Glutamatergic neuron (in vitro differentiated cells): ENCODE data around the gene MTFP1. TPM values are rescaled to one million over a fixed set of nuclear protein-coding genes. Genes with fewer than 3 reads are reported as not detected.
"Not testable (repeated sequence)": the region's sequence is repeated elsewhere in the genome, so short reads cannot be mapped to it uniquely, and the experiment has no call there.

Experiments
- DNase-seq: peaks from one replicate; pipeline ENCODE4 v3.0.0; 2022
- H3K27ac Mint-ChIP-seq: one replicate; pipeline ENCODE4 v1.8.0; 2020; ENCODE audit warnings: mild to moderate bottlenecking, mixed read lengths, inconsistent platforms; ENCODE audit not compliant: unreplicated experiment
- H3K27me3 Mint-ChIP-seq: one replicate; pipeline ENCODE4 v1.8.0; 2020; ENCODE audit warnings: mild to moderate bottlenecking, moderate library complexity, mixed read lengths, inconsistent platforms; ENCODE audit not compliant: unreplicated experiment
- H3K36me3 Mint-ChIP-seq: one replicate; pipeline ENCODE4 v1.8.0; 2020; ENCODE audit warnings: mild to moderate bottlenecking, mixed read lengths, inconsistent platforms; ENCODE audit not compliant: unreplicated experiment
- H3K4me1 Mint-ChIP-seq: one replicate; pipeline ENCODE4 v1.8.0; 2020; ENCODE audit warnings: mild to moderate bottlenecking, low read depth, mixed read lengths, inconsistent platforms; ENCODE audit not compliant: unreplicated experiment
- H3K4me3 Mint-ChIP-seq: one replicate; pipeline ENCODE4 v1.8.0; 2020; ENCODE audit warnings: mild to moderate bottlenecking, mixed read lengths, inconsistent platforms; ENCODE audit not compliant: unreplicated experiment
- H3K9me3 Mint-ChIP-seq: one replicate; pipeline ENCODE4 v1.8.0; 2020; ENCODE audit warnings: mild to moderate bottlenecking, moderate library complexity, mixed read lengths, inconsistent platforms; ENCODE audit not compliant: unreplicated experiment
- CTCF ChIP-seq: fragments of 200-600 bp; sonication (generic); IDR thresholded peaks from one replicate; pipeline ENCODE4 v1.5.0; 2021; ENCODE audit not compliant: partially characterized antibody, unreplicated experiment
- total RNA-seq: library from RNA; stranded (reverse); fragmentation: NEBNext Ultra II Directional; extraction: Animal tissue kit (Norgen Biotek cat#: 25700); gene quantifications from one replicate; pipeline ENCODE4 v1.2.1, GENCODE V29; 2021; ENCODE audit not compliant: unreplicated experiment

The MTFP1 gene
- total RNA-seq, 1 donor from 2014 or later: 5.8 TPM

- Mint-ChIP-seq H3K27ac (no peak overlapping the region), H3K27me3 (peaks cover 9% of the 10 kb centered on the region), H3K36me3 (no peaks in the 10 kb centered on the region), H3K9me3 (no peaks in the 10 kb centered on the region), H3K4me1 (no peaks in the 10 kb centered on the region), H3K4me3 (no peak overlapping the region)
- no peak for DNase-seq
- no peak for TF ChIP-seq CTCF
Observed at GRCh38 chr22:30402028-30402765, 23.4 kb upstream of the MTFP1 start.

- H3K36me3 Mint-ChIP-seq, H3K4me3 Mint-ChIP-seq, DNase-seq, H3K9me3 Mint-ChIP-seq, H3K4me1 Mint-ChIP-seq, H3K27ac Mint-ChIP-seq, H3K27me3 Mint-ChIP-seq: not testable (repeated sequence)
Observed at GRCh38 chr22:30402766-30403104, 22.8 kb upstream of the MTFP1 start.

GRCh38 chr22:30404307-30404706 lies 21.3 kb upstream of the MTFP1 start:
- no peaks in the 10 kb centered on the region for H3K4me1 Mint-ChIP-seq
- no peak overlapping the region for H3K27ac Mint-ChIP-seq
- no peak for TF ChIP-seq CTCF
- no peak for DNase-seq
- no peaks in the 10 kb centered on the region for H3K27me3 Mint-ChIP-seq
- H3K36me3 Mint-ChIP-seq: no peaks in the 10 kb centered on the region
- H3K4me3 Mint-ChIP-seq: no peak overlapping the region
- H3K9me3 Mint-ChIP-seq: no peaks in the 10 kb centered on the region

GRCh38 chr22:30405731-30406130 lies 19.8 kb upstream of the MTFP1 start:
- H3K36me3 Mint-ChIP-seq: no peaks in the 10 kb centered on the region

GRCh38 chr22:30406400-30406799 lies 19.2 kb upstream of the MTFP1 start:
- H3K4me3 Mint-ChIP-seq: no peak overlapping the region
- H3K4me1 Mint-ChIP-seq: no peaks in the 10 kb centered on the region
- H3K9me3 Mint-ChIP-seq: no peaks in the 10 kb centered on the region
- no peak for DNase-seq
- no peak overlapping the region for H3K27ac Mint-ChIP-seq
- no peaks in the 10 kb centered on the region for H3K36me3 Mint-ChIP-seq
- TF ChIP-seq CTCF: no peak
- no peaks in the 10 kb centered on the region for H3K27me3 Mint-ChIP-seq

More at GRCh38 chr22:30405731-30406130, 19.8 kb upstream of the MTFP1 start:
- no peaks in the 10 kb centered on the region for H3K9me3 Mint-ChIP-seq
- H3K27me3 Mint-ChIP-seq: no peaks in the 10 kb centered on the region
- H3K4me3 Mint-ChIP-seq: no peak overlapping the region
- TF ChIP-seq CTCF: no peak
- no peak overlapping the region for H3K27ac Mint-ChIP-seq
- H3K4me1 Mint-ChIP-seq: no peaks in the 10 kb centered on the region
- DNase-seq: no peak
